ENCODE measurements around the gene TDP1. TPM values are rescaled to one million over a fixed set of nuclear protein-coding genes. Genes with fewer than 3 reads are reported as not detected.

TDP1 gene
- total RNA-seq (2014; rRNA removed; shearing (Covaris generic)) = 33.7 and 36.0 TPM in 2 replicates
- polyA plus RNA-seq (2014; cell fraction: nucleus; rRNA removed) = 41.1 and 43.0 TPM in 2 replicates

GRCh38 chr14:89955745-89956660 lies at the start of gene TDP1:
TDP1 (plus strand) TSS chr14:89955927; CDS start chr14:89963115, 7,188 bp downstream.
- DNase-seq (ENCODE audit: extremely low read depth, low read depth) = peak; percentile 92

- DNase-seq (ENCODE audit: extremely low read depth, low read depth) = no peak
Measured at GRCh38 chr14:89906000-89906399, 49.7 kb upstream of the TDP1 start.

- no peak for DNase-seq (ENCODE audit: extremely low read depth, low read depth)
Measured at GRCh38 chr14:89907655-89908054, 48.1 kb upstream of the TDP1 start.

GRCh38 chr14:89908712-89909450 lies 46.8 kb upstream of the TDP1 start:
- no peak for DNase-seq (ENCODE audit: extremely low read depth, low read depth)

GRCh38 chr14:89909586-89909985 lies 46.1 kb upstream of the TDP1 start:
- no peak for DNase-seq (ENCODE audit: extremely low read depth, low read depth)

- DNase-seq (ENCODE audit: extremely low read depth, low read depth) = no peak
Measured at GRCh38 chr14:89910691-89911009, 45.1 kb upstream of the TDP1 start.

- DNase-seq (ENCODE audit: extremely low read depth, low read depth) = no peak
Measured at GRCh38 chr14:89911010-89911919, 44.5 kb upstream of the TDP1 start.

GRCh38 chr14:89912221-89912620 lies 43.5 kb upstream of the TDP1 start:
- no peak for DNase-seq (ENCODE audit: extremely low read depth, low read depth)

- no peak for DNase-seq (ENCODE audit: extremely low read depth, low read depth)
Measured at GRCh38 chr14:89912667-89913211, 43.0 kb upstream of the TDP1 start.

GRCh38 chr14:89915114-89915878 lies 40.4 kb upstream of the TDP1 start:
- peak; percentile 61 for DNase-seq (ENCODE audit: extremely low read depth, low read depth)

- no peak for DNase-seq (ENCODE audit: extremely low read depth, low read depth)
Measured at GRCh38 chr14:89918721-89919120, 37.0 kb upstream of the TDP1 start.

- no peak for DNase-seq (ENCODE audit: extremely low read depth, low read depth)
Measured at GRCh38 chr14:89920056-89920455, 35.7 kb upstream of the TDP1 start.

GRCh38 chr14:89921346-89921745 lies 34.4 kb upstream of the TDP1 start:
- DNase-seq (ENCODE audit: extremely low read depth, low read depth) = no peak

- no peak for DNase-seq (ENCODE audit: extremely low read depth, low read depth)
Measured at GRCh38 chr14:89922031-89922907, 33.5 kb upstream of the TDP1 start.

GRCh38 chr14:89924268-89924667 lies 31.5 kb upstream of the TDP1 start:
- DNase-seq (ENCODE audit: extremely low read depth, low read depth) = no peak

- no peak for DNase-seq (ENCODE audit: extremely low read depth, low read depth)
Measured at GRCh38 chr14:89926694-89927093, 29.0 kb upstream of the TDP1 start.

GRCh38 chr14:89927186-89927865 lies 28.4 kb upstream of the TDP1 start:
- DNase-seq (ENCODE audit: extremely low read depth, low read depth) = no peak

GRCh38 chr14:89933002-89933401 lies 22.7 kb upstream of the TDP1 start:
- DNase-seq (ENCODE audit: extremely low read depth, low read depth) = no peak
